Left colon (tissue), 2 donors: ENCODE results near the gene MTF1. TPM values are rescaled to one million over a fixed set of nuclear protein-coding genes. Genes with fewer than 3 reads are reported as not detected.

Experiments used
- ATAC-seq: fragments of 200-7000 bp; cut with Tn5 transposase; one replicate; pipeline ENCODE4 v1.9.1; 2020; ENCODE audit warnings: mild to moderate bottlenecking, moderate library complexity
- DNase-seq, 2 donors: peaks; one replicate each; pipeline ENCODE4 v3.0.0-alpha.2; 2020
- intact Hi-C, 2 donors: fragments of 100-400 bp; cut with DNase I in 1 of 2; cut with micrococcal nuclease in 1 of 2; formaldehyde crosslinking; loops; one replicate each; pipeline versions ENCODE4 v1.11.2 to v1.14.0; 2022; cut with DNase I, micrococcal nuclease
- total RNA-seq, 2 donors: library from RNA; stranded (reverse); fragmentation: NEBNext Ultra II Directional; extraction: Animal tissue kit (Norgen Biotek cat#: 25700); gene quantifications; one replicate each; pipeline ENCODE4 v1.2.1, GENCODE V29; 2021
- donor health status: DM: no; HTN: no; CAD: no.
- donor health status: DM: yes; HTN: yes; CAD: no.

Gene MTF1
- total RNA-seq, 2 donors from 2014 or later: 28.0 to 37.9 TPM

GRCh38 chr1:37763791-37764413 lies 95.5 kb downstream of the MTF1 start:
- ATAC-seq (no peak), DNase-seq (no peak)
- intact Hi-C loops: no loop called here

- intact Hi-C loops: no loop called here
These were observed 96.9 kb downstream of the MTF1 start for GRCh38 chr1:37762516-37762915.

GRCh38 chr1:37761416-37762095 lies 97.8 kb downstream of the MTF1 start:
- intact Hi-C loops: no loop called here
- DNase-seq (no peak), ATAC-seq (no peak)

More at GRCh38 chr1:37762516-37762915, 96.9 kb downstream of the MTF1 start:
- DNase-seq (no peak), ATAC-seq (no peak)

Other genes starting within 250 kb of the MTF1 start
- gene RSPO1, start 224.7 kb downstream of the MTF1 start, total RNA-seq: under 1 TPM; 0.52 to 0.78 TPM
- gene CDCA8, start 167.1 kb downstream of the MTF1 start, total RNA-seq: 10 to 100 TPM in 1 of 2 donors, 1 to 10 TPM in 1; 7.9 to 10.2 TPM
- 10 to 100 TPM; 49.2 to 62.5 TPM for gene EPHA10, start 94.5 kb downstream of the MTF1 start, total RNA-seq
- gene MANEAL, start 65.7 kb downstream of the MTF1 start, total RNA-seq: 1 to 10 TPM; 7.0 to 7.6 TPM
- gene C1orf122, start 51.8 kb downstream of the MTF1 start, total RNA-seq: 10 to 100 TPM; 36.7 to 43.7 TPM
- 10 to 100 TPM; 12.3 to 15.1 TPM for gene YRDC, start 51.4 kb downstream of the MTF1 start, total RNA-seq
- gene INPP5B, start 87.5 kb upstream of the MTF1 start, total RNA-seq: 10 to 100 TPM; 21.6 to 25.2 TPM
- gene SF3A3, start 130.4 kb upstream of the MTF1 start, total RNA-seq: 10 to 100 TPM; 27.5 to 34.8 TPM
- 1 to 10 TPM; 2.5 to 6.8 TPM for gene FHL3, start 145.9 kb upstream of the MTF1 start, total RNA-seq
- gene UTP11, start 153.1 kb upstream of the MTF1 start, total RNA-seq: 10 to 100 TPM; 16.4 to 17.3 TPM
- gene POU3F1, start 187.2 kb upstream of the MTF1 start, total RNA-seq: not detected